HG03378 (cell line): Measurements from ENCODE around the gene TSEN54.
"Not testable (repeated sequence)": the region's sequence is repeated elsewhere in the genome, so short reads cannot be mapped to it uniquely, and the experiment has no call there.

Experiments used
- ATAC-seq: cut with Tn5 transposase; IDR thresholded peaks from one replicate; pipeline ENCODE4 v1.9.1; 2021; ENCODE audit warnings: mild to moderate bottlenecking, moderate library complexity; ENCODE audit not compliant: unreplicated experiment

The TSEN54 gene

DNA sequence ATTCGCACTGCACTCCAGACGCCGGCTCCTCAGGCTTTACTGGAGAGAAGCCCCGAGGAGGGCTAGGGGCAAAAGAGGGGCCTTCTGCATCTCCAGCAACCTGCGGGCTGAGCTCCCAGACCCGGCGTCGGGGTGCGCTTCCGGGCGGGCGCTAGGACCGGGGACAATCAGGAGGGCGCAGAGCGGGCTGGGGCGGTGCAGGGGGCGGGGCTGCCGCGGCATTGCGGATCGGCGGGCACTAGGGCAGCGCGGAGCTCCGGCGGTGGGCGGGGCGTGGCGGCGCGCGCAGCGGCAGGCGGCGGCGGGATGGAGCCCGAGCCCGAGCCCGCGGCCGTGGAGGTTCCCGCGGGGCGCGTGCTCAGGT lies at the start of gene TSEN54:
Gene TSEN54 (plus strand): TSS at position 274 of the 364 bp plus-strand sequence. CDS start 33 bp downstream, at position 307.
- ATAC-seq: no peak

DNA sequence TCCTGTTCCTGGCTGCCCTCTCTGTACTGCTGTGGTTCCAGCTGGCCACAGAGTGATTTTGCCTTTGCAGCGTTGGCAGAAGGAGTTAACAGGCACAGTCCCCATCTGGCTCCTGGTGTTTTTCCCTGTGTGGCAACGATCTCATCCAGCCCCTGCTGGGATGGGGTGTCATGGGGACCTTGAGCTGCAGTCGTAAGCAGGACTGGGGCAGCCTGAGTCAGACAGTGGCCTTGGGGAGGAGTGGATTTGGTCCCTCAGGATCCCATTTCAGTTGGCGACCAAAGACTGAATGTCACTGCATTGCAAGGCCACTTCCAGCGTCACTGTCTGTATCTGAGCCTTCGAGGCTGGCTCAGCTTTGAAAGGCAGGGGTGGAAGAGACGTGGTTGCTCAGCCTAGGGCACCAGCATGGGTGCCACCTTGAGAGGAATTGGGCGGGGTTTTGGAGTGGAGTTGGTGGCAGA lies 48.0 kb upstream of the TSEN54 start:
- no peak for ATAC-seq

DNA sequence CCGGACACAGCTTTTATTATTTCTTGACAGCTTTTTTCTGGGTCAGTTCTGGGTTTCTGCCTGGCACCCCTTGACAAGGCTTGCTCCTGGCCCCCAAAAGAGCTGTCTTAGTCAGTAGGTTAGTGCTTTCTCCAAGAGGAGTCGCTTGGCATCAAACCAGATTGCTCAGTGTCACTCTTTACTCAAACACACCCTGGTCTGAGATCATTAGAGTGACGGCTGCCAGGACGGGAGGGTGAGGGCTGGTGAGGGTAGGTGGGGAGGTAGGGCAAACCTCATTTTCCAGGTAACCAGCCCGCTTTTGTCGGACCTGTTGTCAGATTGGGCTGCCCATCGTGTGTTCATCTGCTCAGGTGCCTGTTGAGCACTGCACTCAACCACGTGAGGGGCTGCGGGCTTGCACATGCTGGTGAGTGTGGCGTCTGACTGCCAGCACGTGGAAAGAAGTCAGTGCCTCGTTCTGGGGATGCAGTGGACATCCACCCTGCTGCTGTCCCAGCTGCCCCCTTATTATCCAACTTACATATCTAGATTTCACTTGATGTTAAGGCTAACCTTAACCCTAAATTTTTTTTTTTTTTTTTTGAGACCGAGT lies 47.5 kb upstream of the TSEN54 start:
- ATAC-seq: no peak

DNA sequence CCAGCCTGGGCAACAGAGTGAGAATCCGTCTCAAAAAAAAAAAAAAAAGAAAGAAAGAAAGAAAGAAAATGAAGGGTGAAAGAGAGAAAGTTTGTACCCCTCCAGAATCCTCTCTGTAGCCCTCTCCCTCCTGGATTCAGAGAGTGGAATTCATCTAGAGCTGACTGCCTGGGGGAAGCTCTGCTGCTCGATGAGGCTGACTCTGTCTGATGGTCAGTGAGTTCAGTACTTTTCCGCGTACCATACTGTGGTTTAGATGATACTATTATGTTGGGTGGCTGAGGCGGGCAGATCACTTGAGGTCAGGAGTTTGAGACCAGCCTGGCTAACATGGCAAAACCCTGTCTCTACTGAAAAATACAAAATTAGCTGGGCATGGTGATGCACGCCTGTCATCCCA lies 45.1 kb upstream of the TSEN54 start:
- ATAC-seq: no peak

DNA sequence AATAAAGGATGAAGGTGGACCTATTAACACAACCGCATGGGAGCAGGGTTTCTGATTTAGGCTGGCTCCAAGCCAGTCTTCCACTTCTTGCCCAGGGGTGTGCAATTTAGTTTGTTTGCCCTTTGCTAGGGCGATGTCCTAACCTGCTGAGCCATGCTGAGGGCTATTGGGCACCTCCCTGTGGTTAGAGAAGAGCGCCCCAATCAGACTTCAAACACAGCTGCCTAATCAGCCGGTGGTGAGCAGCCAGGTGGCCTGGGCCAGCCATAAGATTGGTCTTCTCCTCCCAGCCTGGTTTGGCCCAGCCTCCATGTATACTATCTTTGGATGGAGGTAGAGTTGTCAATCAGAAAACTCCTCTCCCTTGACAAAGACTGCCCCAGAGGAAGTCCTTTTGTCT lies 44.2 kb upstream of the TSEN54 start:
- ATAC-seq: no peak

DNA sequence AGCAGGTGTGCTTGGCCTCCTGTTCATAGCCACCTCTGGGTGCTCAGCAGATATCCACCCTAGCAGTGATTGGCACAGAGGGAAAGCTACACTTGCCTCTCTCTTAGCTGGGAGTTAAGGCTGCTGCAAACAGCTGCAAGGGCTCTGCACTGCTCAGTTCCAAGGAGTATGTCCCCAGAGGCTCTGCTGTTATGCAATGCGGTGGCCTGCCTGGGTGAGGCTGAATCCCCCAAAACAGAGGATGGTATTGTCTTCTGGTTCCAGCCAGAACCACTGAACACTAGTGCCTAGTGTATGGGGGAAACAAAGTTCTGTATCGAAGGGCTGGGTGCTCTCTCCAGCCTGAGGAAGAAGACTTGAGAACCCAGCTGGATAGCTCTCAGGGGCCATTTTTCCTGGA lies 43.1 kb upstream of the TSEN54 start:
- ATAC-seq: no peak

DNA sequence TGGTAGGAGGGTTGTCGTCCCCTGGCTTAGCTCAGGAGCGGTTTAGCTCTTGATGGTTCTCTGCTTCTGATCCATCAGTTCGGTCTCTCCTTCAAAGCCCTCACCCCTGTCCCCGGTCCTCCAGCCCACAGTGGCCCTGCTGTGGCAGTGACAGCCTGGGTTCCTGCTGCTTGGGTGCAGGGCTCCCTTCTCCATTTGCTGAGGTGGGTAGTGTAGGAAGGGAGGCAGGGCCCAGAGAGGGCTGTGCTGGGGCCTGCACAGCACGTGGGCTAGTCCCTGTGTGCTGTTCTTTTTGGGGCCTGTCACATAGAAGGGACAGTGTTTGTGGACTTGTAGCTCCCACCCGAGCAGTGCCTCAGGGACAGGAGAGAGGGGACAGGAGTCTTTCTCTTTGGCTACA lies 41.6 kb upstream of the TSEN54 start:
- ATAC-seq: no peak

DNA sequence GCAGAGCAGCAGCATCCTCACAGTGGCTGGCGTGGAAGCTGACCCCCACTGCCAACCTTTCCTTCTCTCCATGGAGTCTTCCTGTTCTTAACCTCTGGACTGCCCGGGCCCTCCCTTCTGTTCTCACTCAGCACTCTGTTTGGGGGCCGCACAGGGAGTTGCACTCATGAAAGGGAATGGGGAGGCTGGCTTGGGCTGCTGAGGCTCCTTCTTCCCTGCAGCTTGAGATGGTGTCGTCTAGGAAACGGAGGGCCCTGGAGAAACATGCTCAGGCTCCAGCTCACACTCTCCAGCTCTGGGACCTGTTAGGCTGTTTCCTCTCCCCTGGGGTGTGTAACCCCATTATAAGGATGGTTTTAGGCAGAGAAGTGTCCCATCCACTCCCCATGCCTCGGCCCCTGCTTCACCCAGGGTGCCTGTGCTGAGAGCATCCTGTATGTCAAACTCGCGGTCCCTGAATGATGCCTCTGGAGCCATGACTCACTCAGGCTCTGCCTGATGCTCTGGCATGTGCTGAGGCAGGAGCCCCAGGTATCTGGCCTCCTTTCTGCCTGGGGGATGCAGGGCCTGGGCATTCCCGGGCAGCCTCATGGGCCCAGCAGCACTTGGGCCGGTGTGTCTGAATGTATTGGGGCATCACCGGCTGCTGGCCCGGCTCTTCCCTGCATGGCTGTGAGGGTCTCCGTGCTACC lies 41.0 kb upstream of the TSEN54 start:
- no peak for ATAC-seq

DNA sequence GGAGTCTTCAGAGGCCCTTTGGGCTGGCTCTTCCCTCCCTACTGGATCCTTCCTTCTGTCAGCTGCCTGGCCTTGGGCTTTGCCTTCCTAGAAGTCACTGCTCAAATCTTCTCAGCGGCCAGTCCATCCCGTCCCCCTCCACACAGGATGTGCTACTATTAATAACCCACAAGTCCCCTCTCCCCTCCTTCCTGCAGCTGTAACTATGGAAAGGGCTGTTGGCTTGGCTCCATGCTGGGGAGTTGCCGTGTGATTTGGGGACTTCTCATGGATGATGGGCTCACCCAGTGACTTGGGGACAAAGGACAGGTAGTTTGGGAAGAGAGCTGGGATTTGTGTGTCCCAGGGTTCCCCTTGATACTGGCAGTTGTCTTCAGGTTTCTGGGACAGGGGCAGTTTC lies 40.5 kb upstream of the TSEN54 start:
- ATAC-seq: no peak

DNA sequence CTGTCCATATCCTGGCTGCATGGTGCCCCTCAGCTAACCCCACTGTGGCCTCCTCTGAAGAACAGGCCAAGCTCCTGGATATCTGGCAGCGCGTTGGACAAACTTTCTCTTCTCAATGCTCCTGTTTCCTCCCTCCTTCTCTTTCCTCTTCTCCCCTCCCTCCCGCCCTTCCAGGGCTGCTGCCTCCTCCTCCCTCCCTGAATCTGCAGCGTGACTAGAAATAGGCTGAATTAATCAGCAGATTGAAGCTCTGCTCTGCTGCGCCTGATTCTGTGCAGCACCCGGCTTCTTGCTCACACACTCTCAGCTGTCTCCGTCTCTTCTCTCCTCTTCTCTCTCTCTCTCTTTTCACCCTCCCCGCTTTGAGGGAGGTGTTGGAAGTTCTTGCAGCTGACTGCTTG lies 40.1 kb upstream of the TSEN54 start:
- no peak for ATAC-seq

DNA sequence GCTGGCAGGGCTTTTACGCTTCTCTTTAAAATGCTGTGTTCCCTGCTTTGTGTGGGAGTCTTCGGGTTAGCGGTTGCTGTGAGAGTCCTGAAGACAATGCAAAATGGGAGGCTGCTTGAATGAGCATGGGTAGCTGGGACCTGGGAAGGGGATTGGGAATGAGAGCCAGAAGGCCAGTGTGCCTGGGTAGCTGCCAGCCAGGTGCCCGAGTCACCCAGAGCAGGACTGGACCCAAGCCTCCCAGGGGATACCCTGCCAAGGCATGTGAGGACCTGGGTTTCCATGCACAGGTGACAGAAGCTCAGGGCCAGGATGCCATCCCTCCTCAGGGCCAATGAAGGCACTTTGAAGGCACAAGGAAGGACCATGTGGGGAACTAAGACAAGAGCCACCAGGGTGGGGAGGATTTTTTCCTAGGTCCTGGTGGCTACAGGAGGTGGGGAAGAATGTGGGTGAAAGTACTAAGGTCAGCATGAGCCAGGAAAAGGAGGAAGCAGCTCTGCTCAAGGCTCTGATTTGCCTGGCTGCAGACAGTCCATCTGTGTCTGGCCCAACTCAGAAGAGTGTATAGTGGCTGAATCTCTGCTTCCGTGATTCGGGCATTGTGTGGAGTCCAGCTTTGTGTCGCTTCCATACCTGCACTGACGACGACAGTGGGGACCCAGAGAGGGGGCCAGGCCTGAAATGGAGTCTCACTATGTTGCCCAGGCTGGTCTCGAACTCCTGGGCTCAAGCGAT lies 39.4 kb upstream of the TSEN54 start:
- ATAC-seq: no peak

DNA sequence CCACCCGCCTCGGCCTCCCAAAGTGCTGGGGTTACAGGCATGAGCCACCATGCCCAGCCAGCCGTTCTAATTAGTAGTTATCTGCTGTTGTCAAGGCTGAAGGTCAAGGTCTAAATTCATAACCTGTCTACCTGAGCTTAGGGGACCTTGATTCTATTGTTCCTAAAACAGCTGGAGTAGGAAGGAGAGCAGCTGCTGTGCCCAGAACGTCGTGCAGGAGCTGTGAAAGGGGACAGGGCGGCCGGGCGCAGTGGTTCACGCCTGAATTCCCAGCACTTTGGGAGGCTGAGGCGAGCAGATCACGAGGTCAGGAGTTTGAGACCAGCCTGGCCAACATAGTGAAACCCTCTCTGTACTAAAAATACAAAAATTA lies 38.9 kb upstream of the TSEN54 start:
- not testable (repeated sequence) for ATAC-seq

DNA sequence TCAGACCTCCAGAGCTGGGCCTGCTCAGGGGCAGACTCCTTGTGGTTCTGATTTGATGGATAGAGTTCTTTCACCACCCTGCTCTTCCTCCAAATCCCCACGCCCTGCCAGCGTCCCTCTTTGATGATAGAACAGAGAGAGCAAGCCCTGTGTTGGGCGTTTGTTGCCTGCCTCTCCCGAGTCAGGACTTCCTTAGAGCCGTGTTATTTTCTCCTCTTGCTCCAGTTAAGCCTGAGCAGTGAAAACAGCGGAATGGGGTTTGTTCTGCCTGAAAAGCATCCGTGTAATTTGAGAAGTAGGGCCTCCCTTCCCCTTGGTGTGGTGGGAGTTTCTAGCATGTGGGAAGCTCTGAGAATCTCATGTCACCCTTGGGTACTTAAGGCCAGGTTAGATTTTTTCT lies 37.8 kb upstream of the TSEN54 start:
- ATAC-seq: no peak

DNA sequence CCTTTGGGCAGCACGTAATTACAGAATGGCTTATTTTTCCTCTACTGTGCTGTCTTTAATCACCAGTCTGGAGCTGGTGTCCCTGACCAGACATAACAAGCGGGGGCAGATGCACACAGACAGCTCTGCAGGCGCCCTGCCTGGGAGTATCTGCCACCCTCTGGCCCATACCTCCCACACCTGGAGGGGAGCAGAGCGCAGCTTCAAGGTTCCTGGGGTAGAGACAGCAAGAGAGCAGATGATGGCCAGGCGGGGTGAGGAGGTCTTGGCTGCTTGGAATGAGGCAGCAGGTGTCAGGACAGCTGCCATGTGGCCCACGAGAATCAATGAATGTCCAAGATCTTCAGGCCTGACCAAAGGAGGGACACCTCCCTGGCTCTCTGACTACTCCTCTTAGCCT lies 36.0 kb upstream of the TSEN54 start:
- ATAC-seq: no peak

DNA sequence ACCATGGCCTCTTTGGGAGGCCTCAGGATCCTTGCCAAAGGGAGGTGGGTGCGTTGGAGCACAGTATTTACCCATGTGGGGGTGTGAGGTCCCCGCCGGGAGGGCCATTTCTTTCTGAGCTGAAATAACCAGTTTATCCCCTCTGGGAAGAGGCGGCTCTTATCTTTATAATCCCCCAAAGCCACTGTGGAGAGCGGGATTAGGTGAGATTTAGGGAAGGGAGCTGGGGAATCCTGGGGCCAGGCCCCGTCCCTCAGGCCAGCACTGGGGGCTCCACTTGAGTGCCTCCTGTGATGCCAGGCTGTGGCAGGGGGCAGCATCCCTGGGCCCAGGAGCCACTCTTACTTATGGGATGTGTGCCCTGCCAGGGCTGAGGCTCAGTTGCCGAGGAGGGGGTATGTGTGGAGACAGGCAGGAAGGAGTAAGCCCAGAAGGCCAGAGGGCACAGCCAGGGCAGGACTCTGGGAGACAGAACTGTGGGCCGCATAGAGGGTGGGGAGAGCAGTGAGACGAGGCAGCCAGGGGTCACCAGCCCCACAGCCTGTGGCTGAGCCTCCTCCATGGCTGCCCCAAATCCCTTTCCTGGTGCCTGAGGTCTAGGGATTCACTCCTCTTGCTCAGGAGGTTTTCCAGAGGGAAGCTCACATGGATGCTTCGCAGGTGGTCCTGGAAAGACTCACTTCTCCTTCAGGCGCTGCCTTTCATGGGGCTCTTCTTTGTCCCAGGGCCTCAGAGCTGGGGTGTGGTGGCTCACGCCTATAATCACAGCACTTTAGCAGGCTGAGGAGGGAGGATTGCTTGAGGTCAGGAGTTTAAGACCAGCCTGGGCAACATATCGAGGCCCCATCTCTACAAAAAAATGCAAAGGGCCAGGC lies 34.9 kb upstream of the TSEN54 start:
- ATAC-seq: no peak

DNA sequence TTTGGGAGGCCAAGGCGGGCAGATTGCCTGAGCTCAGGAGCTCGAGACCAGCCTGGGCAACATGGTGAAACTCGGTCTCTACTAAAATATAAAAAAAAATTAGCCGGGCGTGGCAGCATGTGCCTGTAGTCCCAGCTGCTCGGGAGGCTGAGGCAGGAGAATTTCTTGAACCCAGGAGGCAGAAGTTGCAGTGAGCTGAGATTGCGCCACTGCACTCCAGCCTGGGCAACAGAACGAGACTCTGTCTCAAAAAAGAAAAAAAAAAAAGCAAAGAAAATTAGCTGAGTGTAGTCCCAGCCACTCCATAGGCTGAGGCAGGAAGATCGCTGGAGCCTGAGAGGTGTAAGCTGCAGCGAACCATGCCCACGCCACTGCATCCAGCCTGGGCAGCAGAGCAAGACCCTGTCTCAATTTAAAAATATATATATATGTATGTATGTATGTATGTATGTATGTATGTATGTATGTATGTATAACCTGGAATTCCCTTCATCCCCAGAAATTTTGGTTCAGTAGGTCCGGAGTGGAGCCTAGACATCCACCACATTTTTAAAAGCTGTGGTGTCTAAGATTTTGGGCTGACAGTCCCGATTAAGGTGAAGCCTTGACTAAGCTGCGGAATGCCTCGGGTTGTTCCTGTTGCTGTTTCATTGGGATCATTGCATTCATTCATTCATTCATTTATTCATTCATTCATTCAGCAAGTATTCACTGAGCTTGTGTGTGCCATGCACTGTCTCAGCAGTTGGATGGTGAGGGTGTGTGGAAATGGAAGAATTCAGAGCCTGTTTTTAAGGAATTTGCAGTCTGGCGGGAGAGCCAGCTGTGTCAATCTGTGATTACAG lies 34.0 kb upstream of the TSEN54 start:
- ATAC-seq: no peak

DNA sequence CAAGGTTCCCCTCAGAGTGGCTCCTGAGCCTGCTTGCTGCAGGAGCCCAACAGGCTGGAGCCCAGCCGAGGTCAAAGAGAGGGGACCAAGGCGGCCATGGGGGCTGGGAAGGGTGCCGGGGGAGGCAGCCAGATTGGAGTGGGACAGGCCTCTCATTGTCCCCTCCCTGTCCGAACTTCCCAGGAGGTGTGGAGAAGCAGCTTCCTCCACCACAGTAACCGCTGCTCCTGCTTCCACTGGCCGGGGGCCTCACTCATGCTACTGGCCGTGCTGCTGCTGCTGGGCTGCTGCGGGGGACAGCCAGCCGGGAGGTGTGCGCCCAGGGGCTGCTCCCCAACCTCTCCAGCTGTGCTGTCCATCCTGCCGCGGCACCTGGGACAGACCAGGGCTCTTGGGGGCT lies 30.6 kb upstream of the TSEN54 start:
- ATAC-seq: no peak

DNA sequence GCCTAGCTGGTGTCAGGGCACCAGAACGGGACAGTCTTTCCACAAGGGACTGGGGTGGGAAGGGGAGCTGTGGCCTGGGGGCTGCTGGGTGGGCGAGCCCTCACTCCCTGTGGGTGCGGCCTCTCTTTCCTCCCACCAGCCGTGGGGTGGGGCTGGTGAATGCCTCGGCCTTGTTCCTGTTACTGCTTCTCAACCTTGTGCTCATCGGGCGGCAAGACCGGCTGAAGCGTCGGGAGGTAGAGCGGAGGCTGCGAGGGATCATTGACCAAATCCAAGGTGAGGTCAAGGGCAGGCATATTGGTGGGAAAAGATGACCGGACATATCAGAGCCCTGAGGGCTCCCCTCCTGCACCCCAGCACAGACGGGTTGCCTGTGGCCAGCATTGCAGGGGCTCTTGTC lies 30.2 kb upstream of the TSEN54 start:
- ATAC-seq: no peak

DNA sequence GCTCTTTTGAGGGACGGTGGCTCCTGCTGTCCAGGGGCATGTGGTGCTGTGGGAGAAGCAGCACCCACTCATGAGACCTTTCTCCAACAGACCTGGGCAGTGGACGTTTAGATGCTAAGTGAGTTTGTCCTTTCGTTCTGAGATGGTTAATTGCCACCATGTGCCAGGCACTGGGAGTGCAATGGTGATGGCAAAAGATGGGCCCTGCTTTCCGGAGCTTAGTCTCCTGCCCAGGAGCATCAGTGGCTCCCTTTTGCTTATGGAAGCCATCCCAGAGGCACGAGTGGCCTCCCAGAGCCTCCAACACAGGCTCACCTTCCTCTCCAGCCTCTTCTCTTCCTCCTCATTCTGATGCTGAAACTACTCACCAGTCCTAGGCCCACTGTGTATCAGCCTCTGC lies 29.4 kb upstream of the TSEN54 start:
- ATAC-seq: no peak

DNA sequence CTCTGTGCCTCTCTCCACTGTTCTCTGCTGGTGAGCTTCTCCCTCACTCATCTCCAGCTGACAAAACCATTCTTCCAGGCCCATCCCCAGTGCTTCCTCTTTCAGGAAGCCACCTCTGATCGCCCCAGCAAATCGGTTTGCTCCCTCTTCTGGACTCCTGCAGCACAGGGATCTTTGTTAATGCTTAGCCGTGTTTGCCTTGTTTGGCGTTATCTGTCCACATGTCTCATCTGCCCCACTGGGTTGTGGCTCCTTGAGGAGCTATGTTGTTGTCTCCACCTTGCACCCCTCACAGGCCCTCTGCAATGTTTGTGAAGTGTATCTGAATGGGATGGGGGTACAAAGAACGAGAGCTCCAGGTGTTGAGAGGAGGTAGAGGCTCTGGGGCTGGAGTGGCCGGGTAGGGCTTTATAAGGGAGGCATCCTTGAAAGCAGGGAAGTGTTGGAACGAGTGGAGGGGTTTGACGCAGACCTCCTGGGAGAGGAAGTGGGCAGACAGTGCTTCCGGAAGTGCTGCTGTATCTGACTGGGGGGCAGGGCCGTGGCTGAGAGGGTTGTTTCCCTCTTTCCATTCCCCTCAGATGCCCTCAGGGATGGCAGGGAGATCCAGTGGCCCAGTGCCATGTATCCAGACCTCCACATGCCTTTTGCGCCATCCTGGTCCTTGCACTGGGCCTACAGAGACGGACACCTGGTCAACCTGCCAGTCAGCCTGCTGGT lies 28.8 kb upstream of the TSEN54 start:
- no peak for ATAC-seq
